K562 (cell line): ENCODE data around the gene ADCYAP1R1.

Experiments
- CTCF ChIP-seq, 3 experiments: IDR thresholded peaks in 2 of 3; conservative IDR thresholded peaks in 1 of 3; 2 replicates each; pipeline ENCODE4 v1.5.1; 2011 to 2012; ENCODE audit warnings: low read length in 3 of 3, mild to moderate bottlenecking in 3 of 3, control low read depth in 2 of 3, improper control_type of control experiment in 1 of 3, inconsistent platforms in 1 of 3, low read depth in 1 of 3, mixed read lengths in 1 of 3, moderate library complexity in 1 of 3; ENCODE audit not compliant: insufficient read depth in 2 of 3
- GTF2A2 ChIP-seq: IDR thresholded peaks from 2 replicates; pipeline ENCODE4 v1.6.1; 2016; ENCODE audit warnings: mild to moderate bottlenecking, missing genetic modification characterization, missing compliant biosample characterization
- NR2C2 ChIP-seq, 2 experiments: fragments of 200-800 bp in 1 of 2; sonication (Bioruptor generic) in 1 of 2; sonication (generic) in 1 of 2; formaldehyde crosslinking in 1 of 2; IDR thresholded peaks; 2 replicates each; pipeline versions ENCODE4 v1.6.1 to v1.8.0; 2016 to 2022; ENCODE audit warnings: mild to moderate bottlenecking in 1 of 2, missing compliant biosample characterization in 1 of 2, missing genetic modification characterization in 1 of 2, missing genetic modification reagents in 1 of 2
- RAD21 ChIP-seq, 2 experiments: fragments of 250-450 bp in 1 of 2; fragments of 450-650 bp in 1 of 2; sonication (Bioruptor Pico) in 1 of 2; formaldehyde crosslinking in 1 of 2; IDR thresholded peaks in 1 of 2; conservative IDR thresholded peaks in 1 of 2; 2 replicates each; pipeline versions ENCODE4 v1.4.0 to v1.8.0; 2020 to 2022; ENCODE audit warnings: mild to moderate bottlenecking in 2 of 2, moderate library complexity in 1 of 2
- SMARCA5 ChIP-seq: fragments of 450-650 bp; IDR thresholded peaks from 2 replicates; pipeline ENCODE4 v1.6.1; 2016
- SP1 ChIP-seq: sonication (generic); formaldehyde crosslinking; IDR thresholded peaks from 2 replicates; pipeline ENCODE4 v1.8.1; 2022; ENCODE audit warnings: mild to moderate bottlenecking, missing genetic modification reagents

DNA sequence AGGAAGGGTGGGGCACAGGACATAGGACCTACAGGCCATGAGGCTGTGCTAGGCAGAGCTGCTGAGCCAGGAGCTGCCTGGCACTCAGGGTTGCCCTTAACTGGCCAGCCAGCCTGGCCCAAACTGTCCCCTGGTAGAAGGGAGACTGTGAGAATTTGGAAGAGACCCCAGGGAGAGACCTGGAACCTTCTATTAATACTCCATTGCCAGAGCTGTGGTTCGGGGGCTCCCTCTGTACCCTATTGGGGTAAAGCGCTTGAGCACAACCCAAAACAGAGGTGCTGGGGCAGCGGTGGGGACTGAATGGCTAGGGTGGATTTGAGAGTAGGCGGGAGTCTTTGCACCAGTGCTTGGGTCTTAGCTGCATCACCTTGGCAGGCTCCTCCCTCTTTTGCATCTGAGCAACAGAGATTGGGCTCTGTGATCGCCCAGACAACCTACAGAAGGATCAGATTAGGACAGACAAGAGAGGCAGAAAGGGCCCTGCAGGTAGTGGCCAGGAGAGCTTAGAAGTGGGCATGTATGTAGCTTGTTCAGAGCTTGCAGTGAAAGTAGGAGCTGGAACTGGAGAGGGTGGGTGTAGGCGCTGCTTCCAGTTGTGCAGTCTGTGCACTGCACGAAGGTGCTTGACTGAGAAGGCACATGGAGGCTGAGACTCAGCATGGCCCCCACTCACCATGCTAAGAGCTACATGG lies 53.3 kb downstream of the ADCYAP1R1 start:
- no peak for TF ChIP-seq SMARCA5
- TF ChIP-seq SP1 (CRISPR knock-in tag) = no peak
- no peak for TF ChIP-seq CTCF (IDR thresholded peaks at IDR 0.05 in 2 of 3, conservative IDR thresholded peaks at IDR 0.05 in 1 of 3; ENCODE audit: insufficient read depth in 2 of 3, low read depth in 1 of 3, low read length in 3 of 3)
- no peak for TF ChIP-seq GTF2A2 (tag)
- no peak for TF ChIP-seq NR2C2 (CRISPR knock-in tag; IDR thresholded peaks at IDR 0.05)
- TF ChIP-seq NR2C2 (tag; IDR thresholded peaks at IDR 0.05) = no peak
- TF ChIP-seq RAD21 (CRISPR knock-in tag; conservative IDR thresholded peaks at IDR 0.05 in 1 of 2, IDR thresholded peaks at IDR 0.05 in 1 of 2) = no peak
